Activated naive CD8-positive, alpha-beta T cell treated with anti-CD3 and anti-CD28 coated beads, Interleukin-2, amount 10 ng/mL, durations not matched to agents 7 days and 5 days (primary cell): ENCODE data around the gene FOXN3. TPM values are rescaled to one million over a fixed set of nuclear protein-coding genes. Genes with fewer than 3 reads are reported as not detected.

Experiments
- ATAC-seq: fragments of 150-1000 bp; cut with Tn5 transposase; one replicate; pipeline ENCODE4 v1.10.0; 2021; ENCODE audit warnings: low read depth, moderate library complexity
- POLR2A ChIA-PET: fragments of 350-600 bp; sonication (Branson Sonifier 250); formaldehyde crosslinking; loops from one replicate; lab custom pipeline; 2021; ENCODE audit warnings: antibody characterized with exemption; lab: Charles Lee
- DNase-seq: peaks from one replicate; pipeline ENCODE4 v3.0.0; 2021
- H3K27ac Mint-ChIP-seq: one replicate; pipeline ENCODE4 v1.8.0; 2022; ENCODE audit warnings: mild to moderate bottlenecking, mixed read lengths
- H3K27me3 Mint-ChIP-seq: one replicate; pipeline ENCODE4 v1.8.0; 2022; ENCODE audit warnings: mild to moderate bottlenecking, moderate library complexity, mixed read lengths
- H3K36me3 Mint-ChIP-seq: one replicate; pipeline ENCODE4 v1.8.0; 2021; ENCODE audit warnings: mild to moderate bottlenecking, mixed read lengths
- H3K4me1 Mint-ChIP-seq: one replicate; pipeline ENCODE4 v1.8.0; 2021; ENCODE audit warnings: mixed read lengths
- H3K4me3 Mint-ChIP-seq: one replicate; pipeline ENCODE4 v1.8.0; 2022; ENCODE audit warnings: mild to moderate bottlenecking, moderate library complexity, mixed read lengths
- H3K9me3 Mint-ChIP-seq: one replicate; pipeline ENCODE4 v1.8.0; 2021; ENCODE audit warnings: mixed read lengths
- total RNA-seq, 2 experiments: library from RNA; stranded (reverse); gene quantifications; one replicate each; pipeline ENCODE4 v1.2.3, GENCODE V29; 2021

Gene FOXN3, protein sequence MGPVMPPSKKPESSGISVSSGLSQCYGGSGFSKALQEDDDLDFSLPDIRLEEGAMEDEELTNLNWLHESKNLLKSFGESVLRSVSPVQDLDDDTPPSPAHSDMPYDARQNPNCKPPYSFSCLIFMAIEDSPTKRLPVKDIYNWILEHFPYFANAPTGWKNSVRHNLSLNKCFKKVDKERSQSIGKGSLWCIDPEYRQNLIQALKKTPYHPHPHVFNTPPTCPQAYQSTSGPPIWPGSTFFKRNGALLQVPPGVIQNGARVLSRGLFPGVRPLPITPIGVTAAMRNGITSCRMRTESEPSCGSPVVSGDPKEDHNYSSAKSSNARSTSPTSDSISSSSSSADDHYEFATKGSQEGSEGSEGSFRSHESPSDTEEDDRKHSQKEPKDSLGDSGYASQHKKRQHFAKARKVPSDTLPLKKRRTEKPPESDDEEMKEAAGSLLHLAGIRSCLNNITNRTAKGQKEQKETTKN
- total RNA-seq, result 100 to 1,000 TPM; 101 to 102 TPM

DNA sequence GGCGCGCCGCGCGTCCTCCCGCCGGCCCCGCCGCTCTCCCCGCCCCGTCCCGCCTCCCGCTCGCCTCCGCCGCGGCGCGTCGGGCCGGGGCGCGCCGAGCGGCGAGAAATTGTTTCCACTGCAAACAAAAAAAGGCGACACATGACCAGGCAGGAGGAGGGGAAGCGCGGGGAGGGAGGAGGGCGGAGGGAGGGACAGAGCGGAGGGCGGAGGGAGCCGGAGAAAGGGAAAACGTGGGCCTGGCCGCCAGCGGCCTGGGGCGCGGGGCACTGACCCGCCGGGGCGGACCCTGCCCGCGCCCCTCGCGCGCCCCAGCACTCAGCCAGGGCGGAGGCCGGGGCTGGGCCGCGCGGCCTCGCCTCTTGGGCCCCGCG, at the start of gene FOXN3:
Gene FOXN3 (minus strand): TSS at position 143 of the 374 bp plus-strand sequence. CDS start 4,757 bp downstream, outside the sequence.
- Mint-ChIP-seq H3K27me3 (no peaks in the 10 kb centered on the region), H3K9me3 (no peaks in the 10 kb centered on the region), H3K4me3 (peak within 1 kb of the TSS; percentile 86), H3K27ac (peak within 1 kb of the TSS; percentile 86), H3K36me3 (peaks cover 25% of the 10 kb centered on the region), H3K4me1 (peaks cover 33% of the 10 kb centered on the region)
- POLR2A ChIA-PET, result no interaction called here
- DNase-seq (peak; percentile 81), ATAC-seq (peak; percentile 53)

DNA sequence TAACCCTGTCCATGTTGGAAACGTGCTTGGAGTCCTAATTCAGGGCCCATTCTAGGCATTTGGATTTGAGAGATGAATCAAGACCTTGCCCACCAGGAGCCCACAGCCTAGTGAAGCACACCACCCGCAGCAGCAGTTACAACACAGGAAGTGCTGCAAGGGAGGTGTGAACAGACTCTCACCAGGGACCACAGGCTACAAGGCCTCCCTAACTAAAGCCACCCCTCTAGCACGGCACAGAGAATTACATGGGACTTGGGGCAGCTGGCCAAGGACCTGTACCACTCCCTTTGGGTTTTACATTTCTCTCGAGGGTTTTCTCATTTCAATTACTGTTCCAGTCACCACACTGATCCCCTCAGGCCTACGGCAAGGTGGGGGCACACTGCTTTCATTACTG, 49.5 kb upstream of the FOXN3 start:
- Mint-ChIP-seq H3K27ac (peak overlapping the region; percentile 86), H3K36me3 (peaks cover 25% of the 10 kb centered on the region), H3K27me3 (no peaks in the 10 kb centered on the region), H3K4me1 (peaks cover 20% of the 10 kb centered on the region), H3K9me3 (no peaks in the 10 kb centered on the region), H3K4me3 (peak overlapping the region; percentile 64)
- peak; percentile 99 for ATAC-seq
- POLR2A ChIA-PET, result interaction anchor here (1.3 kb wide), 1 partner anchor 36 kb away, joined by 6 read pairs; no protein-coding TSS in a partner anchor
- peak; percentile 50 for DNase-seq

DNA sequence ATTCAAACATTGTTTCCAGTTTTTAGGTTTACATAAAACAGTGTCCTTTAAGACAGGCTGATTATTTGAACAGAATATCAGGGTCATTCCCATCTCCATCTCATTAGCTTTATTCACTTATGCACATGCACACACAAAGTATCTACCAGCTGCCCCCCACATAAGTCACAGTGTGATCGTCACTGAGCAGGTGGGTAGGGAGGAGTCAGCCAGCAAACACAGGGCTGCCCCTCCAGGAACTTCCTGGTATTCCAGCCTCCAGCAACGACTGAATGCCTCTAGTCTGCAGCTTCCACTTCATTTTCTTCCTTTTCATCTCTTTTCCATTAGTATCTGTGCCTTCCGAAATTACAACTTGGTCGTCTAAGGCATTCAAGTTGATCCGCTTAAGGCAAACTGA, 48.8 kb upstream of the FOXN3 start:
- H3K36me3 Mint-ChIP-seq, result peaks cover 28% of the 10 kb centered on the region
- DNase-seq (no peak), ATAC-seq (no peak)
- no peak overlapping the region for H3K4me3 Mint-ChIP-seq
- POLR2A ChIA-PET, result interaction anchor here (1.3 kb wide), 1 partner anchor 35 kb away, joined by 6 read pairs; no protein-coding TSS in a partner anchor
- peak overlapping the region; percentile 86 for H3K27ac Mint-ChIP-seq
- H3K4me1 Mint-ChIP-seq, result peaks cover 20% of the 10 kb centered on the region
- no peaks in the 10 kb centered on the region for H3K9me3 Mint-ChIP-seq
- H3K27me3 Mint-ChIP-seq, result no peaks in the 10 kb centered on the region

DNA sequence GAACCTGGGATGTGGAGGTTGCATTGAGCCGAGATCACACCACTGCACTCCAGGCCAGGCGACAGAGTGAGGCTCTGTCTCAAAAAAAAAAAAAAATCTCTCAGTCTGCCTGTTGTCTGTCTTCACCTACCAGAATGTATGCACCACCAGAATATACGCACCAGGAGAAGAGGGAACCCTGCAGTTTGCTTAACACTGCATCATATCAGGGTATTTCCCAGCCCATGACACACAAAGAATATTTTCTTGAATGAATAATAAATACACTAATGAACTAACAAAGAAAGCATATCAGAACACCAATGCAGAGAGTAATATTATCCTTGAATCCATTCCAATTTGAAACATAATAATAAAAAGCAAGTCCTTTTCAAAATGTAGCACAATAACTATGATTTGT, 44.2 kb upstream of the FOXN3 start:
- POLR2A ChIA-PET, result no interaction called here
- no peak overlapping the region for H3K27ac Mint-ChIP-seq
- peaks cover 26% of the 10 kb centered on the region for H3K36me3 Mint-ChIP-seq
- H3K4me1 Mint-ChIP-seq, result peaks cover 8% of the 10 kb centered on the region
- H3K27me3 Mint-ChIP-seq, result no peaks in the 10 kb centered on the region
- DNase-seq, result no peak
- H3K9me3 Mint-ChIP-seq, result no peaks in the 10 kb centered on the region
- ATAC-seq, result no peak
- no peak overlapping the region for H3K4me3 Mint-ChIP-seq

DNA sequence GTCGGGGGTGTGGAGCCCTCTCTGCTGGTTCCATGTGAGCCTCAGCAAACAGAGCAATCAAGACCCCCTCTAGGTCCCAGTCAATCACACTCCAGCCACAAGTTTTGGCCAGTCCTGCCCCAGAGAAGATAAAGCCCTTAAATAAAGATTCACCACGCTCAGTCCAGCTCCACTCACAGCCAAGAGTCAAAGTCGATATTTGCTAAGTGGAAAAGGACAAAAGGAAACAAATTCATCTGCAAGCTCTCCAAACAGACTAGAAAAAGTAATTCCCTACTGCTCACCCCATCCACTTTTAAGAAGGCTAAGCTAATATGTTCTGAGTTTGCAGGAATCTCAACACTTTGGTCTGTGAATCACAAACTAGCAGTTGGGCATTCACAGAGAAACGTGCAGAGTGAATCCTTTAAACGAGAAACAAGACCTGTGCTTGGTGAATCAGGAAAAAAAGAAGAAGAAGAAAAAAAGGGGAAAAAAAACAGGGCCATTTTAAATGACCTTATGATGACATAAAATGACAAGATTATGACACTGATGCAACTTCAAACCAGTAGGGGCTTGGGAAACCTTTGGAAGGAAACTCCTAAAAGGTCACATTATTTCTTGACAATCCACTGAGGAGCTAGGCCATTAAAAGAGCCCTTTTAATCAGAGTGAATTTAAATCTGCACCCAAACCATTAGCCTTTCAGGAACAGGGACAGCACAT, 41.8 kb upstream of the FOXN3 start:
- Mint-ChIP-seq H3K27me3 (no peaks in the 10 kb centered on the region), H3K36me3 (peaks cover 11% of the 10 kb centered on the region), H3K9me3 (no peaks in the 10 kb centered on the region), H3K27ac (no peak overlapping the region), H3K4me1 (peaks cover 10% of the 10 kb centered on the region), H3K4me3 (no peak overlapping the region)
- ATAC-seq (no peak), DNase-seq (no peak)
- POLR2A ChIA-PET, result no interaction called here

DNA sequence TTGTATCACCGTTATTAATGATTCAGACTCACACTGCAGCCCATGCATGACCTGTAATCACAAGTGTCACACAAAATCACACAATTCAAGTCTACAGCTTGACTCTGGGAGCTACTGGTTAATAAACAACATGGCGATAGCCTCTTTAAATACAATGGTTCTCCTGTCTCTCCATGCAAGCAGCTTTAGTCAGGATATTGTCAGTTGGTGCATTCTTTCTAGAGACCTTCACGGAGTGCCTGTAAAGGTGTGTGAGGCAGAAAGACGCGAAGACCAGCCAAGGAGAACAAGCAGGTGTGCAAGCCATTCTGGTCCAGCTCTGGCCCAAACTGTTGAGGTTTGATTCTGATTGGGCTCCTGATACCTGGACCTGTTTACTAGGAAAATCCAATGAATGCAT, 40.0 kb upstream of the FOXN3 start:
- H3K27ac Mint-ChIP-seq, result no peak overlapping the region
- no peaks in the 10 kb centered on the region for H3K9me3 Mint-ChIP-seq
- H3K4me3 Mint-ChIP-seq, result no peak overlapping the region
- DNase-seq, result no peak
- no peak for ATAC-seq
- H3K27me3 Mint-ChIP-seq, result no peaks in the 10 kb centered on the region
- POLR2A ChIA-PET, result no interaction called here
- peaks cover 10% of the 10 kb centered on the region for H3K4me1 Mint-ChIP-seq
- peaks cover 11% of the 10 kb centered on the region for H3K36me3 Mint-ChIP-seq

DNA sequence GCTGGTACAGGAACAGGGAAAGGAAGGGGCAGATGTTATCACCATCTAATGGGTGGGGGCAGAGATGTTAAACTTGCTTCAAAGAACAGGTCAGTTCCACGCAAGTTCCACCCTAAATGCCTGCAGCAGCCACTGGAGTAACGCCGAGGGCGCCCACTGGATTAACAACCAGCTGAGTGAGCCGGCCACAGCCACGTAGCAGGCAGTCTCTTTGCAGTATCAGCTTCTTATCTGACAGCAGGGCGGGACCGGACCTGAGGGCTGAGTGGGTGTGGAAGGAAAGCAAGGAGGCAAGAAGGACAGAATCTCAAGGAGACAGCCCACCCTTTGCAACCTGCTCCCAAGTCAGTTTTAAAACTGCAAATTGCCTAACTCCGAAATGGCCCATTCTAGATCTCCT, 38.4 kb upstream of the FOXN3 start:
- no peak overlapping the region for H3K4me3 Mint-ChIP-seq
- peaks cover 7% of the 10 kb centered on the region for H3K36me3 Mint-ChIP-seq
- POLR2A ChIA-PET, result no interaction called here
- no peak for ATAC-seq
- H3K9me3 Mint-ChIP-seq, result no peaks in the 10 kb centered on the region
- H3K27me3 Mint-ChIP-seq, result no peaks in the 10 kb centered on the region
- DNase-seq, result no peak
- no peak overlapping the region for H3K27ac Mint-ChIP-seq
- H3K4me1 Mint-ChIP-seq, result peaks cover 10% of the 10 kb centered on the region

DNA sequence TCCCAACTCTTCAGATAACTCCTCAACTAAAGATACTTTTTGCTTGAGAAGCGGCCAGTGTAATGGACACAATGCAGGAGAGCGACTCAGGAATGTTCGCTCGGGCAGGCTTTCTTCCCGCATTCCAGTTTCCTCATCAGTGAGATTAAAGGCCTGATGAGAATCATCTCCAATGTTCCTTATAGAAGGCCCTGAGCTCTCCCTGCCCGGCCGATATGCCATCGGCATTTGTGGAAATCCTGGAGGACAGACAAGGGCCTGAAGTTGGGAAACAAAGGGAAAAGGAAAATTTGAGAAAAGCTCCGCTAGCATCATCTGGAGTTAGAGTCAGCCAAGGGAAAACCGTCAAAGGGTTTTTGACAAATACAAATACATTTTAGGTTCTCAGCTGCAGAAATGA, 38.0 kb upstream of the FOXN3 start:
- Mint-ChIP-seq H3K27me3 (no peaks in the 10 kb centered on the region), H3K27ac (no peak overlapping the region), H3K9me3 (no peaks in the 10 kb centered on the region), H3K4me3 (no peak overlapping the region), H3K4me1 (peaks cover 10% of the 10 kb centered on the region), H3K36me3 (peaks cover 4% of the 10 kb centered on the region)
- ATAC-seq (no peak), DNase-seq (no peak)
- POLR2A ChIA-PET, result interaction anchor here (0.6 kb wide), 1 partner anchor 8 kb away, joined by 3 read pairs; no protein-coding TSS in a partner anchor

DNA sequence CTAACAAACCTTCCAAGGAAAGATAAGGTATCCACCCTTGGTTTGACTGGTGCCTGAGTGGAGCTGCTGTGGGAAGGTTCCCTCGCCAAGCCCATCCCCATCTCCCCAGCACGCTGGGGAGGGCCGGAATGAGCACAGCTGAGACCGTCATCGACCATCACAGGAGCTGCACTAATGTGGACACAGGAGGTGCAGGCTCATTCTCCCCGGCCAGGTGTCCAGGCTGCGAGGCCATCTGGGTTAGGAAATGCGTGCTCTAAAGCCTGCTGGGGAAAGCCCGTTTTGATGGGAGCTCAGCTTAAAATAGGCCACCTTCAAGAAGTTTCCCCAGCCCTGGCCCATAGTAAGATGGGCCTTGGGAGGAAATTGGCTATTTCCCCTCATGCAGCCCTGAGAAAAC, 35.2 kb upstream of the FOXN3 start:
- H3K4me1 Mint-ChIP-seq, result peaks cover 10% of the 10 kb centered on the region
- H3K27ac Mint-ChIP-seq, result no peak overlapping the region
- H3K9me3 Mint-ChIP-seq, result no peaks in the 10 kb centered on the region
- no peak overlapping the region for H3K4me3 Mint-ChIP-seq
- no peak for DNase-seq
- H3K27me3 Mint-ChIP-seq, result no peaks in the 10 kb centered on the region
- peaks cover 5% of the 10 kb centered on the region for H3K36me3 Mint-ChIP-seq
- no peak for ATAC-seq
- POLR2A ChIA-PET, result no interaction called here

DNA sequence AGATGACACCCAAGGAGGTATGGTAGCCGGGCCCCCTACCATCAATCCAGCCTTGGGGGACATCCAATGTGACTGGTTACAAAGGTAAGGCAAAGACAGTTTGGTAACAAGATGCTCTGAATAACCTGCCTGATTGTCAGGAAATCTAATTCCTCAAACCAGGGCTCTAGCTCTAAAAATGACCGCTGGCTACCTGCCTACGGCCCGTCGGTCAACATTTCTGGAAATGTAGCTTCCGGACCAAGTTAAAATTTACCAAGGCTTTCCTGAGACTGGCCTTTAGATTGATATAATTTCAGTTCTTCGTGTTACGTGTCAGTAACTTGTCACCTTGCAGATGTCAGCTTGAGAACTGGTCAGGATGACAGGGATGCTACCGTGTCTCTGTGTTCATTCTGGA, 34.2 kb upstream of the FOXN3 start:
- no peaks in the 10 kb centered on the region for H3K9me3 Mint-ChIP-seq
- ATAC-seq (no peak), DNase-seq (no peak)
- no peak overlapping the region for H3K4me3 Mint-ChIP-seq
- POLR2A ChIA-PET, result no interaction called here
- peaks cover 11% of the 10 kb centered on the region for H3K36me3 Mint-ChIP-seq
- H3K4me1 Mint-ChIP-seq, result peaks cover 19% of the 10 kb centered on the region
- no peak overlapping the region for H3K27ac Mint-ChIP-seq
- no peaks in the 10 kb centered on the region for H3K27me3 Mint-ChIP-seq

DNA sequence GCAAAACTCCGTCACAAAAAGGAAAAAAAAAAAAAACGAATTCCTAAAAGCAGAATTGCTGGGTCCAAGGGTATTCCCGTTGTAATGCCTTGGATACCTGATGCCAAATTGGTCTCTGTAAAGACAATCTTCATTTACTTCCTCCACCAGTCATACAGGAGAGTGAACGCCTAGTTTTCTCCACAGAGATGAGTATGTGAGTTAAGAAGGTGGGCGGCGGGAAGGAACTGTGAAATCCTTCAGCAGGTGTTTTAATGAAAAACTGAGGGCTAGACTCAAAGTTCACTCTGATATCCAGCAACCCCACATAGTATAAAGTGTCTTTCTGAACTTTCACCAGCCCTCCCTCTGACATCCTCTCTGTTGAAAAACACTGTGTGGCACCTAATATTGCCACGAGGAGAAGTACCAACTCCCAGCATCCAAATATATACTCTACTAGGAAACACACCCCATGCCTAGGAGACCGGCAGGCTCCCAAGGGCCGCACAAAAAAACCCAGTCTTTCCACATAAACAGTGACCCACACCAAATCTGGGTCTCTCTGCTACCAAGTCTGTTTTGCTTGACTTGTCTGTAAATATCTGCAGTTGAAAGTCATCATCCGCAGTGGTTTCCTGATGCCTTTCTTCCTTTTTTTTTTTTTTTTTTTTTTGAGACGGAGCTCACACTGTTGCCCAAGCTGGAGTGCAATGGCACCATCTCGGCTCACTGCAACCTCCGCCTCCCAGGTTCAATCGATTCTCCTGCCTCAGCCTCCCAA, 30.3 kb upstream of the FOXN3 start:
- peak overlapping the region; percentile 75 for H3K27ac Mint-ChIP-seq
- POLR2A ChIA-PET, result interaction anchor here (0.6 kb wide), 2 partner anchors 20 to 250 kb away, joined by 3 read pairs; no protein-coding TSS in a partner anchor
- H3K4me1 Mint-ChIP-seq, result peaks cover 40% of the 10 kb centered on the region

DNA sequence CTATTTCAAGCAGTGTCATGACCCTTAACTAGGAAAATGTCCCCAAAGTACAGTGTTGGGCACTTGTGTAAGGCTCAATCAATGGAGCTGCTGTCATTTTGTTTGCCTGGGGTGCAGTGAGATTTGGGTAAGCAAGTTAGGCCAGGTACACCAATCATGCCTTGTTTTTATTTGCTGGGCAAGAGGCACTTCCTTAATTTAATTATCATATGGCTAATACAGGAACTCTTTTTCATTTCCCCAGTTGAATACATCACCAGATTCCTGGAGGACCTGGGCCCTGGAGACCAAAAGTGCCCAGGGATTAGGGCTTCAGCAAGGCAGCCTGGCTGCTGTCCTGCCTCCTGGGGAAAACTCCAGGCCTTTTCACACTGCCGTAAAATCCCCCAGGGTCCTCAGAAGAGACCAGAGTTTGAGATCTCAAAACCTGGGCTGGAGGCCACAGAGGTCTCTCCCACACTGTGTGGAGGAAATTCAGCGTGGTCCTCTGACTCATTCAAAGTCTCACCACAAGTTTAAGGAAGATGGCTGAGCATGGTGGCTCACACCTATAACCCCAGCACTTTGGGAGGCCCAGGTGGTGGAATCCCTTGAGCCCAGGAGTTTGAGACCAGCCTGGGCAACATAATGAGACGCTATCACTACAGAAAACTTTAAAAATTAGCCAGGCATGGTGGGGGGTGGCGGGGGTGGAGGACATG, 28.4 kb upstream of the FOXN3 start:
- peak; percentile 71 for ATAC-seq
- peak overlapping the region; percentile 73 for H3K27ac Mint-ChIP-seq
- H3K4me1 Mint-ChIP-seq, result peaks cover 43% of the 10 kb centered on the region
- H3K4me3 Mint-ChIP-seq, result peak overlapping the region; percentile 29
- H3K27me3 Mint-ChIP-seq, result no peaks in the 10 kb centered on the region
- DNase-seq, result no peak
- H3K36me3 Mint-ChIP-seq, result peaks cover 26% of the 10 kb centered on the region
- peaks cover 3% of the 10 kb centered on the region for H3K9me3 Mint-ChIP-seq
- POLR2A ChIA-PET, result no interaction called here

More for the DNA sequence above, 30.3 kb upstream of the FOXN3 start:
- DNase-seq, result no peak
- peaks cover 3% of the 10 kb centered on the region for H3K9me3 Mint-ChIP-seq
- peak overlapping the region; percentile 50 for H3K4me3 Mint-ChIP-seq
- peak; percentile 30 for ATAC-seq
- H3K36me3 Mint-ChIP-seq, result peaks cover 22% of the 10 kb centered on the region
- H3K27me3 Mint-ChIP-seq, result no peaks in the 10 kb centered on the region
